Tibial nerve (tissue), 4 donors: ENCODE data around the gene TM9SF4. TPM values are rescaled to one million over a fixed set of nuclear protein-coding genes. Genes with fewer than 3 reads are reported as not detected.
"Not testable (repeated sequence)": the region's sequence is repeated elsewhere in the genome, so short reads cannot be mapped to it uniquely, and the experiment has no call there.

ENCODE experiments used
- DNase-seq, 2 donors: peaks; one replicate each; pipeline ENCODE4 v3.0.0-alpha.2; 2019; ENCODE audit warnings: low spot score in 2 of 2
- H3K27ac ChIP-seq, 4 donors: fragments of 200-600 bp; sonication (generic) in 3 of 4; one replicate each; pipeline ENCODE4 v1.5.1; 2017 to 2019; ENCODE audit warnings: mild to moderate bottlenecking in 1 of 4
- H3K27me3 ChIP-seq, 2 donors: fragments of 200-600 bp; sonication (generic) in 1 of 2; one replicate each; pipeline versions ENCODE4 v1.5.1 to v1.6.0; 2017 to 2019
- H3K36me3 ChIP-seq, 3 donors: fragments of 200-600 bp; sonication (generic); one replicate each; pipeline ENCODE4 v1.5.1; 2018 to 2019
- H3K4me1 ChIP-seq, 4 donors: fragments of 200-600 bp; sonication (generic) in 3 of 4; one replicate each; pipeline ENCODE4 v1.5.1; 2017 to 2019
- H3K4me3 ChIP-seq, 4 donors: fragments of 200-600 bp; sonication (generic) in 3 of 4; one replicate each; pipeline ENCODE4 v1.5.1; 2017 to 2019; ENCODE audit warnings: mild to moderate bottlenecking in 1 of 4, moderate library complexity in 1 of 4
- H3K9me3 ChIP-seq, 4 donors: fragments of 200-600 bp; sonication (generic) in 3 of 4; one replicate each; pipeline ENCODE4 v1.5.1; 2017 to 2019
- EP300 ChIP-seq, 2 donors: sonication (generic); formaldehyde crosslinking; IDR thresholded peaks; one replicate each; pipeline ENCODE4 v1.6.1; 2017; ENCODE audit warnings: antibody characterized with exemption in 2 of 2, mild to moderate bottlenecking in 1 of 2
- POLR2A ChIP-seq, 2 donors: fragments of 450-650 bp; IDR thresholded peaks; one replicate each; pipeline ENCODE4 v1.6.1; 2017; ENCODE audit warnings: antibody characterized with exemption in 2 of 2, mild to moderate bottlenecking in 2 of 2, moderate library complexity in 2 of 2
- WGBS, 2 donors: methylation state at CpG; one replicate each; pipeline ENCODE4 v1.1.5; 2018; 5-methylcytosine and 5-hydroxymethylcytosine counted together
- total RNA-seq, 4 donors: library from RNA; depleted of rRNA; stranded (reverse); fragments of >200 nt; gene quantifications; one replicate each; pipeline ENCODE4 v1.1.0, GENCODE V29; 2016
- TF ChIP-seq, protein P1 (sequence below), 5 experiments: fragments of 200-600 bp in 3 of 5; fragments of 450-650 bp in 2 of 5; sonication (generic) in 3 of 5; IDR thresholded peaks; one replicate each; pipeline ENCODE4 v1.5.1; 2016 to 2019; ENCODE audit warnings: antibody characterized with exemption in 5 of 5, mild to moderate bottlenecking in 3 of 5, moderate library complexity in 2 of 5

The TM9SF4 gene
- total RNA-seq, 4 donors from 2014 or later = 23.1 to 40.5 (median 28.8) TPM

GRCh38 chr20:32191422-32191821 is 81.9 kb downstream of the TM9SF4 start:
- Histone ChIP-seq H3K4me1 (peaks cover 0 to 43% (median 13%) of the 10 kb centered on the region in 4 donors), H3K4me3 (no peak overlapping the region), H3K27ac (peak overlapping the region in 1 of 4 donors; percentile 1), H3K9me3 (no peaks in the 10 kb centered on the region), H3K36me3 (peaks cover 0 to 21% (median 12%) of the 10 kb centered on the region in 3 donors), H3K27me3 (no peaks in the 10 kb centered on the region)
- WGBS, 2 donors = 72 to 77% methylated on average over 3 of the region's 3 CpGs
- TF ChIP-seq EP300 (IDR thresholded peaks at IDR 0.05) (no peak), POLR2A (IDR thresholded peaks at IDR 0.05) (no peak)
- TF ChIP-seq, protein P1, sequence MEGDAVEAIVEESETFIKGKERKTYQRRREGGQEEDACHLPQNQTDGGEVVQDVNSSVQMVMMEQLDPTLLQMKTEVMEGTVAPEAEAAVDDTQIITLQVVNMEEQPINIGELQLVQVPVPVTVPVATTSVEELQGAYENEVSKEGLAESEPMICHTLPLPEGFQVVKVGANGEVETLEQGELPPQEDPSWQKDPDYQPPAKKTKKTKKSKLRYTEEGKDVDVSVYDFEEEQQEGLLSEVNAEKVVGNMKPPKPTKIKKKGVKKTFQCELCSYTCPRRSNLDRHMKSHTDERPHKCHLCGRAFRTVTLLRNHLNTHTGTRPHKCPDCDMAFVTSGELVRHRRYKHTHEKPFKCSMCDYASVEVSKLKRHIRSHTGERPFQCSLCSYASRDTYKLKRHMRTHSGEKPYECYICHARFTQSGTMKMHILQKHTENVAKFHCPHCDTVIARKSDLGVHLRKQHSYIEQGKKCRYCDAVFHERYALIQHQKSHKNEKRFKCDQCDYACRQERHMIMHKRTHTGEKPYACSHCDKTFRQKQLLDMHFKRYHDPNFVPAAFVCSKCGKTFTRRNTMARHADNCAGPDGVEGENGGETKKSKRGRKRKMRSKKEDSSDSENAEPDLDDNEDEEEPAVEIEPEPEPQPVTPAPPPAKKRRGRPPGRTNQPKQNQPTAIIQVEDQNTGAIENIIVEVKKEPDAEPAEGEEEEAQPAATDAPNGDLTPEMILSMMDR (IDR thresholded peaks at IDR 0.05) = no peak
- no peak for DNase-seq

GRCh38 chr20:32191873-32192272 is 82.4 kb downstream of the TM9SF4 start:
- Histone ChIP-seq H3K27me3 (no peaks in the 10 kb centered on the region), H3K4me3 (no peak overlapping the region), H3K9me3 (no peaks in the 10 kb centered on the region), H3K36me3 (peaks cover 0 to 26% (median 16%) of the 10 kb centered on the region in 3 donors), H3K27ac (no peak overlapping the region), H3K4me1 (peaks cover 0 to 41% (median 13%) of the 10 kb centered on the region in 4 donors)
- no peak for DNase-seq
- TF ChIP-seq POLR2A (IDR thresholded peaks at IDR 0.05) = no peak
- TF ChIP-seq, protein P1 (IDR thresholded peaks at IDR 0.05) = no peak

- Histone ChIP-seq H3K27ac (no peak overlapping the region), H3K27me3 (no peaks in the 10 kb centered on the region), H3K9me3 (no peaks in the 10 kb centered on the region), H3K36me3 (peaks cover 0 to 34% (median 23%) of the 10 kb centered on the region in 3 donors), H3K4me3 (no peak overlapping the region), H3K4me1 (peaks cover 0 to 41% (median 13%) of the 10 kb centered on the region in 4 donors)
- 57 to 59% methylated on average over 3 of the region's 3 CpGs for WGBS, 2 donors
- DNase-seq = no peak
- TF ChIP-seq, protein P1 (IDR thresholded peaks at IDR 0.05) = no peak
- no peak for TF ChIP-seq POLR2A (IDR thresholded peaks at IDR 0.05)
- no peak for TF ChIP-seq EP300 (IDR thresholded peaks at IDR 0.05)
These were observed 83.2 kb downstream of the TM9SF4 start for GRCh38 chr20:32192698-32193097.

GRCh38 chr20:32193336-32193735 is 83.8 kb downstream of the TM9SF4 start:
- Histone ChIP-seq H3K4me1 (peaks cover 0 to 36% (median 13%) of the 10 kb centered on the region in 4 donors), H3K36me3 (peaks cover 0 to 40% (median 23%) of the 10 kb centered on the region in 3 donors)
- H3K27ac ChIP-seq, H3K9me3 ChIP-seq, DNase-seq, H3K27me3 ChIP-seq, H3K4me3 ChIP-seq: not testable (repeated sequence)
- WGBS, 2 donors = 89 to 90% methylated on average over 5 of the region's 5 CpGs

GRCh38 chr20:32193996-32194395 is 84.5 kb downstream of the TM9SF4 start:
- Histone ChIP-seq H3K9me3 (no peaks in the 10 kb centered on the region), H3K4me3 (no peak overlapping the region), H3K36me3 (peaks cover 0 to 45% (median 25%) of the 10 kb centered on the region in 3 donors), H3K27me3 (no peaks in the 10 kb centered on the region), H3K4me1 (peaks cover 0 to 30% (median 8%) of the 10 kb centered on the region in 4 donors), H3K27ac (no peak overlapping the region)
- DNase-seq = no peak
- WGBS, 2 donors = 78 to 79% methylated on average over 6 of the region's 6 CpGs
- TF ChIP-seq EP300 (IDR thresholded peaks at IDR 0.05) (no peak), POLR2A (IDR thresholded peaks at IDR 0.05) (no peak)
- TF ChIP-seq, protein P1 (IDR thresholded peaks at IDR 0.05) = no peak

DNA sequence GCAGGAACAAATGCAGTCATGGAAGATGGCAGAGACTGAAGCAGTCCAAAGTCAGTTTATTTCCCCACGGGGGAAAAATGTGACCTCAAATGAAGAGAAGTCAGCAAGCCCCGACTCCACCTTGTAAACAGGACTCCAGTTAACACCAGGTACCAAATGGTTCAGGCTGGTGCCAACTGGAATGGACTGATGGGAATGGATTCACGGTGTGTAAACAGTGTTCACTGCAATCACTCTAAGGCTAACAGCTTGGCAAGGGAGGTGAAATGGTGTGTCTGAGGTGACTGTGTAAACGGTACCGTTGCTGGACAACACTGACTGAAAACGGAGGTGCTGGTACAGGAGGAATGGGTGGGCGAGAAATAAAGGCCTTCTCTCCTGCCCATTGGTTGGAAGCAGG is 86.1 kb downstream of the TM9SF4 start:
- Histone ChIP-seq H3K4me3 (no peak overlapping the region), H3K27me3 (no peaks in the 10 kb centered on the region), H3K4me1 (peaks cover 0 to 18% (median 0%) of the 10 kb centered on the region in 4 donors), H3K27ac (no peak overlapping the region), H3K9me3 (no peaks in the 10 kb centered on the region), H3K36me3 (peaks cover 0 to 60% (median 38%) of the 10 kb centered on the region in 3 donors)
- DNase-seq = no peak
- no peak for TF ChIP-seq EP300 (IDR thresholded peaks at IDR 0.05)
- no peak for TF ChIP-seq POLR2A (IDR thresholded peaks at IDR 0.05)
- TF ChIP-seq, protein P1 (IDR thresholded peaks at IDR 0.05) = no peak
- WGBS, 2 donors = 80 to 81% methylated on average over 7 of the region's 7 CpGs

DNA sequence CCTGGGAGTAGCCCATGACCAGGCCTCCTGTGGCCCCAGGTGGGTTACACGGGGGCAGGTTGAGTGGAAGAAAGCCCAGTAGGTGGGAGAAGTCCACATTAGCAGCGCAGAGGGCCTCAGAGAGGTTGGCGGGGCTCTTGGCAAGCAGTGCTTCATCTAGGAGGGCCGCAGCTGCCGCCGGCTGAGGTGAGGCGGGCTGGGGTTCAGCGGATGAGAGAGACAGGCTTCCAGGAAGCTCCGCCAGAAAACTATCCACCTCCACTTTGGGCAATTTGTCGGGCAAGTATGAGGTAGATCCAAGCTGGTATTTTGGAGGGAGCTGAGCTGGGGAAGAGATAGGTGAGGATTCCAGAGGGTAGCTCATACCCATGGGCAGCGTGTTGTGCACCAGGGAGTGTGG is 87.1 kb downstream of the TM9SF4 start:
- Histone ChIP-seq H3K36me3 (peaks cover 3 to 71% (median 45%) of the 10 kb centered on the region in 3 donors), H3K4me1 (peaks cover 0 to 14% (median 0%) of the 10 kb centered on the region in 4 donors)
- not testable (repeated sequence) for H3K9me3 ChIP-seq, DNase-seq, H3K27ac ChIP-seq, H3K27me3 ChIP-seq, H3K4me3 ChIP-seq
- 95 to 98% methylated on average over 11 of the region's 11 CpGs for WGBS, 2 donors

DNA sequence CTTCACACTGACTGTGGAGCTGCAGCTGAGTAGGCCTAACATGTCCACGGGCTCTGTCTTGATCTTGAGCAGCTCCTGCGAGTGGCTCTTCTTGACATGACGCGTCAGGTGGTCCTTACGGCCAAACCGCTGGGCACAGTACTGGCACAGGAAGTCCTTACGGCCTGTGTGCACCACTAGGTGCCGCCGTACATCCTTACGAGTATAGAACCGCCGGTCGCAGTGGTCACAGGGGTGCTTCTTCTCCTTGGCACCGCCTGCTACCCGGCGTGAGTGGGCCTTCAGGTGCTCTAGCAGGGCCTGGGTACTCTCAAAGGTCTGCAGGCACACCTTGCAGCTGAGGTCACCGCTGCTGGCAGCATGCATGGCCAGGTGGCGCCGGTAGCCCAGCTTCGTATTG is 87.6 kb downstream of the TM9SF4 start:
- H3K27ac ChIP-seq, H3K4me1 ChIP-seq, H3K9me3 ChIP-seq, DNase-seq, H3K4me3 ChIP-seq, H3K27me3 ChIP-seq: not testable (repeated sequence)
- 89 to 97% methylated on average over 16 to 20 of the region's 20 CpGs for WGBS, 2 donors
- peaks cover 3 to 76% (median 45%) of the 10 kb centered on the region in 3 donors for H3K36me3 ChIP-seq
